GM23338 (cell line): ENCODE data around the gene SUSD1. TPM values are rescaled to one million over a fixed set of nuclear protein-coding genes. Genes with fewer than 3 reads are reported as not detected.

Experiments used
- ATAC-seq: fragments of 200-7000 bp; cut with Tn5 transposase; 3 replicates; pipeline ENCODE4 v1.9.1; 2020
- DNase-seq: peaks from one replicate; pipeline ENCODE4 v3.0.0-alpha.2; 2015; ENCODE audit warnings: low spot score
- H2AFZ ChIP-seq: fragments of 200-600 bp; sonication (generic); 2 replicates; pipeline ENCODE4 v1.8.0; 2016; ENCODE audit warnings: antibody characterized with exemption, mild to moderate bottlenecking, moderate library complexity
- H3F3A ChIP-seq: fragments of 200-600 bp; sonication (generic); replicated peaks from 2 replicates; pipeline ENCODE4 v1.8.0; 2017; ENCODE audit warnings: antibody characterized with exemption, mixed run types, low read depth
- H3K27ac ChIP-seq: fragments of 200-600 bp; sonication (generic); 2 replicates; pipeline ENCODE4 v1.6.1; 2016; ENCODE audit warnings: low read depth
- H3K27me3 ChIP-seq: fragments of 200-600 bp; sonication (generic); 2 replicates; pipeline ENCODE4 v1.8.0; 2016; ENCODE audit warnings: mild to moderate bottlenecking, mixed run types, moderate library complexity; ENCODE audit not compliant: insufficient read depth
- H3K36me3 ChIP-seq: fragments of 200-600 bp; sonication (generic); 2 replicates; pipeline ENCODE4 v1.8.0; 2016; ENCODE audit warnings: mild to moderate bottlenecking; ENCODE audit not compliant: insufficient read depth
- H3K4me1 ChIP-seq: fragments of 200-600 bp; sonication (generic); 2 replicates; pipeline ENCODE4 v1.8.0; 2016; ENCODE audit warnings: mild to moderate bottlenecking, moderate library complexity; ENCODE audit not compliant: insufficient read depth
- H3K4me2 ChIP-seq: fragments of 200-600 bp; sonication (generic); 2 replicates; pipeline ENCODE4 v1.7.1; 2017; ENCODE audit warnings: mixed run types
- H3K4me3 ChIP-seq: fragments of 200-600 bp; sonication (generic); 2 replicates; pipeline ENCODE4 v1.6.1; 2016; ENCODE audit warnings: mixed run types
- H3K79me2 ChIP-seq: fragments of 200-600 bp; sonication (generic); replicated peaks from 2 replicates; pipeline ENCODE4 v1.8.0; 2017; ENCODE audit warnings: mild to moderate bottlenecking; ENCODE audit not compliant: insufficient read depth
- H3K9me2 ChIP-seq: fragments of 200-600 bp; sonication (generic); 2 replicates; pipeline ENCODE4 v1.8.0; 2017; ENCODE audit not compliant: insufficient read depth
- H4K20me1 ChIP-seq: fragments of 200-600 bp; sonication (generic); replicated peaks from 2 replicates; pipeline ENCODE4 v1.8.0; 2017; ENCODE audit warnings: mild to moderate bottlenecking; ENCODE audit not compliant: insufficient read depth
- H3K27ac Mint-ChIP-seq: 2 replicates; pipeline ENCODE4 v1.8.0; 2020; ENCODE audit warnings: inconsistent platforms, mild to moderate bottlenecking, moderate library complexity, mixed read lengths
- H3K27me3 Mint-ChIP-seq: 3 replicates; pipeline ENCODE4 v1.8.0; 2022; ENCODE audit warnings: low read depth, mild to moderate bottlenecking, moderate library complexity, mixed read lengths, inconsistent platforms; ENCODE audit not compliant: insufficient read depth, poor library complexity
- H3K36me3 Mint-ChIP-seq: 3 replicates; pipeline ENCODE4 v1.8.0; 2021; ENCODE audit warnings: low read depth, mild to moderate bottlenecking, inconsistent platforms, moderate library complexity, mixed read lengths
- H3K4me1 Mint-ChIP-seq: 3 replicates; pipeline ENCODE4 v1.8.0; 2020; ENCODE audit warnings: mild to moderate bottlenecking, inconsistent platforms, mixed read lengths
- H3K4me3 Mint-ChIP-seq: 3 replicates; pipeline ENCODE4 v1.8.0; 2021; ENCODE audit warnings: moderate library complexity, mild to moderate bottlenecking, inconsistent platforms, mixed read lengths
- H3K9me3 Mint-ChIP-seq: 3 replicates; pipeline ENCODE4 v1.8.0; 2020; ENCODE audit warnings: moderate library complexity, mild to moderate bottlenecking, inconsistent platforms, mixed read lengths
- EZH2 ChIP-seq: fragments of 200-600 bp; sonication (generic); IDR thresholded peaks from one replicate; pipeline ENCODE4 v1.8.0; 2017; ENCODE audit warnings: antibody characterized with exemption, mild to moderate bottlenecking, low read depth; ENCODE audit not compliant: unreplicated experiment
- JUNB ChIP-seq: IDR thresholded peaks from one replicate; pipeline ENCODE4 v1.6.1; 2016; ENCODE audit warnings: antibody characterized with exemption; ENCODE audit not compliant: unreplicated experiment
- POLR2AphosphoS5 ChIP-seq: IDR thresholded peaks from 2 replicates; pipeline ENCODE4 v1.6.1; 2016; ENCODE audit warnings: antibody characterized with exemption, low read depth
- ZNF114 ChIP-seq: fragments of 250-450 bp; sonication (Bioruptor Pico); IDR thresholded peaks from 2 replicates; pipeline ENCODE4 v1.5.0; 2020; ENCODE audit warnings: mild to moderate bottlenecking, moderate library complexity
- ZNF331 ChIP-seq: fragments of 250-450 bp; sonication (Bioruptor Pico); IDR thresholded peaks from 2 replicates; pipeline ENCODE4 v1.5.0; 2020; ENCODE audit warnings: low read depth, mild to moderate bottlenecking, moderate library complexity
- polyA plus RNA-seq: library from polyadenylated mRNA; unstranded; fragments of >200 nt; fragmentation: Nextera tagmentation; extraction: Ambion mirVana; gene quantifications from 2 replicates; pipeline ENCODE4 v1.2.1, GENCODE V29; 2016
- total RNA-seq: library from RNA; depleted of rRNA; stranded (reverse); fragments of >200 nt; shearing (Covaris generic); gene quantifications from 2 replicates; pipeline ENCODE4 v1.2.3, GENCODE V29; 2014
- TF ChIP-seq, protein P1 (sequence below): fragments of 250-450 bp; sonication (Bioruptor Pico); IDR thresholded peaks from 2 replicates; pipeline ENCODE4 v1.5.0; 2020; ENCODE audit warnings: mild to moderate bottlenecking, moderate library complexity
- TF ChIP-seq, protein P2 (sequence below): IDR thresholded peaks from one replicate; pipeline ENCODE4 v1.6.1; 2018; ENCODE audit warnings: antibody characterized with exemption; ENCODE audit not compliant: unreplicated experiment

SUSD1 gene
- total and polyA plus RNA-seq, 2 experiments from 2014 or later = 1.2 to 6.4 TPM

DNA sequence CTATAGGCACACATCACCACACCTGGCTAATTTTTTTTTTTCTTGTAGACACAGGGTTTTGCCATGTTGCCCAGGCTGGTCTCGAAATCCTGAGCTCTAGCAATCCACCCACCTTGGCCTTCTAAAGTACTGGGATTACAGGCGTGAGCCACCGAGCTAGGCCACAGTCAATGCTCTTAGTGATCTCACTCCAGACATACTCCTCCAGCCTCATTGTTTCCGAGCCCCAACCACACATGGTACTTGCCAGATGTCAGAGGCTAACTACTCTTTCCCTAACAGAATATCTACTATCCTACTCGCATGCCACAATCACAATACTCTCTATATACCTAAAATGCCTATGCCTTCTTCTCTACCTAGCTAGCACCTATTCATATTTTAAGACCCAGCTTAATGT lies 17.1 kb downstream of the SUSD1 start:
- no peak overlapping the region for H3K4me3 Mint-ChIP-seq
- H3K4me2 ChIP-seq = no peak overlapping the region
- ATAC-seq = no peak

More for the DNA sequence above, 17.1 kb downstream of the SUSD1 start:
- Mint-ChIP-seq H3K27me3 (peaks cover 1% of the 10 kb centered on the region), H3K36me3 (no peaks in the 10 kb centered on the region), H3K4me1 (no peaks in the 10 kb centered on the region), H3K27ac (no peak overlapping the region), H3K9me3 (no peaks in the 10 kb centered on the region)
- Histone ChIP-seq H3K27ac (no peak overlapping the region), H4K20me1 (no peaks in the 10 kb centered on the region), H3K27me3 (no peaks in the 10 kb centered on the region), H3K36me3 (no peaks in the 10 kb centered on the region), H3K79me2 (no peaks in the 10 kb centered on the region), H2AFZ (no peak overlapping the region), H3F3A (no peaks in the 10 kb centered on the region), H3K4me1 (no peaks in the 10 kb centered on the region), H3K9me2 (no peaks in the 10 kb centered on the region), H3K4me3 (no peak overlapping the region)
- TF ChIP-seq, protein P1, sequence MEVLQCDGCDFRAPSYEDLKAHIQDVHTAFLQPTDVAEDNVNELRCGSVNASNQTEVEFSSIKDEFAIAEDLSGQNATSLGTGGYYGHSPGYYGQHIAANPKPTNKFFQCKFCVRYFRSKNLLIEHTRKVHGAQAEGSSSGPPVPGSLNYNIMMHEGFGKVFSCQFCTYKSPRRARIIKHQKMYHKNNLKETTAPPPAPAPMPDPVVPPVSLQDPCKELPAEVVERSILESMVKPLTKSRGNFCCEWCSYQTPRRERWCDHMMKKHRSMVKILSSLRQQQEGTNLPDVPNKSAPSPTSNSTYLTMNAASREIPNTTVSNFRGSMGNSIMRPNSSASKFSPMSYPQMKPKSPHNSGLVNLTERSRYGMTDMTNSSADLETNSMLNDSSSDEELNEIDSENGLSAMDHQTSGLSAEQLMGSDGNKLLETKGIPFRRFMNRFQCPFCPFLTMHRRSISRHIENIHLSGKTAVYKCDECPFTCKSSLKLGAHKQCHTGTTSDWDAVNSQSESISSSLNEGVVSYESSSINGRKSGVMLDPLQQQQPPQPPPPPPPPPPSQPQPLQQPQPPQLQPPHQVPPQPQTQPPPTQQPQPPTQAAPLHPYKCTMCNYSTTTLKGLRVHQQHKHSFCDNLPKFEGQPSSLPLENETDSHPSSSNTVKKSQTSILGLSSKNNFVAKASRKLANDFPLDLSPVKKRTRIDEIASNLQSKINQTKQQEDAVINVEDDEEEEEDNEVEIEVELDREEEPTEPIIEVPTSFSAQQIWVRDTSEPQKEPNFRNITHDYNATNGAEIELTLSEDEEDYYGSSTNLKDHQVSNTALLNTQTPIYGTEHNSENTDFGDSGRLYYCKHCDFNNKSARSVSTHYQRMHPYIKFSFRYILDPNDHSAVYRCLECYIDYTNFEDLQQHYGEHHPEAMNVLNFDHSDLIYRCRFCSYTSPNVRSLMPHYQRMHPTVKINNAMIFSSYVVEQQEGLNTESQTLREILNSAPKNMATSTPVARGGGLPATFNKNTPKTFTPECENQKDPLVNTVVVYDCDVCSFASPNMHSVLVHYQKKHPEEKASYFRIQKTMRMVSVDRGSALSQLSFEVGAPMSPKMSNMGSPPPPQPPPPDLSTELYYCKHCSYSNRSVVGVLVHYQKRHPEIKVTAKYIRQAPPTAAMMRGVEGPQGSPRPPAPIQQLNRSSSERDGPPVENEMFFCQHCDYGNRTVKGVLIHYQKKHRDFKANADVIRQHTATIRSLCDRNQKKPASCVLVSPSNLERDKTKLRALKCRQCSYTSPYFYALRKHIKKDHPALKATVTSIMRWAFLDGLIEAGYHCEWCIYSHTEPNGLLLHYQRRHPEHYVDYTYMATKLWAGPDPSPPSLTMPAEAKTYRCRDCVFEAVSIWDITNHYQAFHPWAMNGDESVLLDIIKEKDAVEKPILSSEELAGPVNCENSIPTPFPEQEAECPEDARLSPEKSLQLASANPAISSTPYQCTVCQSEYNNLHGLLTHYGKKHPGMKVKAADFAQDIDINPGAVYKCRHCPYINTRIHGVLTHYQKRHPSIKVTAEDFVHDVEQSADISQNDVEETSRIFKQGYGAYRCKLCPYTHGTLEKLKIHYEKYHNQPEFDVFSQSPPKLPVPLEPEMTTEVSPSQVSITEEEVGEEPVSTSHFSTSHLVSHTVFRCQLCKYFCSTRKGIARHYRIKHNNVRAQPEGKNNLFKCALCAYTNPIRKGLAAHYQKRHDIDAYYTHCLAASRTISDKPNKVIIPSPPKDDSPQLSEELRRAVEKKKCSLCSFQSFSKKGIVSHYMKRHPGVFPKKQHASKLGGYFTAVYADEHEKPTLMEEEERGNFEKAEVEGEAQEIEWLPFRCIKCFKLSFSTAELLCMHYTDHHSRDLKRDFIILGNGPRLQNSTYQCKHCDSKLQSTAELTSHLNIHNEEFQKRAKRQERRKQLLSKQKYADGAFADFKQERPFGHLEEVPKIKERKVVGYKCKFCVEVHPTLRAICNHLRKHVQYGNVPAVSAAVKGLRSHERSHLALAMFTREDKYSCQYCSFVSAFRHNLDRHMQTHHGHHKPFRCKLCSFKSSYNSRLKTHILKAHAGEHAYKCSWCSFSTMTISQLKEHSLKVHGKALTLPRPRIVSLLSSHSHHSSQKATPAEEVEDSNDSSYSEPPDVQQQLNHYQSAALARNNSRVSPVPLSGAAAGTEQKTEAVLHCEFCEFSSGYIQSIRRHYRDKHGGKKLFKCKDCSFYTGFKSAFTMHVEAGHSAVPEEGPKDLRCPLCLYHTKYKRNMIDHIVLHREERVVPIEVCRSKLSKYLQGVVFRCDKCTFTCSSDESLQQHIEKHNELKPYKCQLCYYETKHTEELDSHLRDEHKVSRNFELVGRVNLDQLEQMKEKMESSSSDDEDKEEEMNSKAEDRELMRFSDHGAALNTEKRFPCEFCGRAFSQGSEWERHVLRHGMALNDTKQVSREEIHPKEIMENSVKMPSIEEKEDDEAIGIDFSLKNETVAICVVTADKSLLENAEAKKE (CRISPR knock-in tag) = no peak
- TF ChIP-seq ZNF331 (CRISPR knock-in tag) (no peak), POLR2AphosphoS5 (no peak), EZH2 (no peak), ZNF114 (CRISPR knock-in tag) (no peak), JUNB (no peak)
- TF ChIP-seq, protein P2, sequence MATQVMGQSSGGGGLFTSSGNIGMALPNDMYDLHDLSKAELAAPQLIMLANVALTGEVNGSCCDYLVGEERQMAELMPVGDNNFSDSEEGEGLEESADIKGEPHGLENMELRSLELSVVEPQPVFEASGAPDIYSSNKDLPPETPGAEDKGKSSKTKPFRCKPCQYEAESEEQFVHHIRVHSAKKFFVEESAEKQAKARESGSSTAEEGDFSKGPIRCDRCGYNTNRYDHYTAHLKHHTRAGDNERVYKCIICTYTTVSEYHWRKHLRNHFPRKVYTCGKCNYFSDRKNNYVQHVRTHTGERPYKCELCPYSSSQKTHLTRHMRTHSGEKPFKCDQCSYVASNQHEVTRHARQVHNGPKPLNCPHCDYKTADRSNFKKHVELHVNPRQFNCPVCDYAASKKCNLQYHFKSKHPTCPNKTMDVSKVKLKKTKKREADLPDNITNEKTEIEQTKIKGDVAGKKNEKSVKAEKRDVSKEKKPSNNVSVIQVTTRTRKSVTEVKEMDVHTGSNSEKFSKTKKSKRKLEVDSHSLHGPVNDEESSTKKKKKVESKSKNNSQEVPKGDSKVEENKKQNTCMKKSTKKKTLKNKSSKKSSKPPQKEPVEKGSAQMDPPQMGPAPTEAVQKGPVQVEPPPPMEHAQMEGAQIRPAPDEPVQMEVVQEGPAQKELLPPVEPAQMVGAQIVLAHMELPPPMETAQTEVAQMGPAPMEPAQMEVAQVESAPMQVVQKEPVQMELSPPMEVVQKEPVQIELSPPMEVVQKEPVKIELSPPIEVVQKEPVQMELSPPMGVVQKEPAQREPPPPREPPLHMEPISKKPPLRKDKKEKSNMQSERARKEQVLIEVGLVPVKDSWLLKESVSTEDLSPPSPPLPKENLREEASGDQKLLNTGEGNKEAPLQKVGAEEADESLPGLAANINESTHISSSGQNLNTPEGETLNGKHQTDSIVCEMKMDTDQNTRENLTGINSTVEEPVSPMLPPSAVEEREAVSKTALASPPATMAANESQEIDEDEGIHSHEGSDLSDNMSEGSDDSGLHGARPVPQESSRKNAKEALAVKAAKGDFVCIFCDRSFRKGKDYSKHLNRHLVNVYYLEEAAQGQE = no peak
- no peak for DNase-seq
